NT2/D1 (cell line): ENCODE measurements around the gene CDC25B.

ENCODE experiments used
- YY1 ChIP-seq: IDR thresholded peaks from 2 replicates; pipeline ENCODE4 v1.6.1; 2011; ENCODE audit not compliant: insufficient read length, insufficient read depth
- ZNF274 ChIP-seq: IDR thresholded peaks from 2 replicates; pipeline ENCODE4 v1.6.1; 2011; ENCODE audit warnings: mild to moderate bottlenecking, low read depth, low read length

GRCh38 chr20:3812259-3812681 is 16.2 kb downstream of the CDC25B start:
- TF ChIP-seq ZNF274, result no peak
- no peak for TF ChIP-seq YY1
